Measurements from ENCODE around the gene DLL1. TPM values are rescaled to one million over a fixed set of nuclear protein-coding genes. Genes with fewer than 3 reads are reported as not detected.

Gene DLL1
- polyA plus RNA-seq, 2 of the 4 experiments (the other 2 are of a cell fraction) = 0.05 to 0.15 TPM

GRCh38 chr6:170294298-170294730 is 3.4 kb upstream of the DLL1 start:
- Histone ChIP-seq H3K9me3 (no peaks in the 10 kb centered on the region), H3K27ac (no peak overlapping the region), H3K4me3 (no peak overlapping the region), H3K4me2 (no peak overlapping the region), H3K4me1 (peaks cover 24% of the 10 kb centered on the region; the same call in 2 of the 3 replicates)
- ChIA-PET CTCF (interaction anchor here (0.6 to 2.8 kb wide), 6 partner anchors 83 to 1402 kb away, joined by 3 to 9 read pairs (median 4); no protein-coding TSS in a partner anchor), POLR2A (interaction anchor here (1.2 kb wide), 1 partner anchor 13 kb away, joined by 3 read pairs; the partner anchor contains the start of gene FAM120B)
- no peak for TF ChIP-seq JUN (IDR thresholded peaks at IDR 0.05)
- TF ChIP-seq, protein P1, sequence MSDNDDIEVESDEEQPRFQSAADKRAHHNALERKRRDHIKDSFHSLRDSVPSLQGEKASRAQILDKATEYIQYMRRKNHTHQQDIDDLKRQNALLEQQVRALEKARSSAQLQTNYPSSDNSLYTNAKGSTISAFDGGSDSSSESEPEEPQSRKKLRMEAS (IDR thresholded peaks at IDR 0.05) = no peak
- no peak for TF ChIP-seq BCL3 (IDR thresholded peaks at IDR 0.05)
- TF ChIP-seq RARB (CRISPR knock-in tag; IDR thresholded peaks at IDR 0.05) = no peak
- TF ChIP-seq HOXB13 (CRISPR knock-in tag; IDR thresholded peaks at IDR 0.05; ENCODE audit: low read depth) = no peak
- no peak for FAIRE-seq
- WGBS (ENCODE audit: missing lambda C conversion rate) = 56% methylated on average over 2 of the region's 2 CpGs
- no peak for DNase-seq (ENCODE audit: low read depth in 1 of 2, low spot score in 1 of 2)
- ATAC-seq = no peak

- no peak for DNase-seq (ENCODE audit: low read depth in 1 of 2, low spot score in 1 of 2)
- CTCF ChIA-PET = interaction anchor here (0.6 to 2.8 kb wide), 10 partner anchors 36 to 1401 kb away, joined by 3 to 9 read pairs (median 4); no protein-coding TSS in a partner anchor
- Histone ChIP-seq H3K4me2 (peak overlapping the region; percentile 97), H3K4me1 (peaks cover 25% of the 10 kb centered on the region; the same call in 2 of the 3 replicates), H3K4me3 (peak overlapping the region; percentile 11; the same call in 1 of the 3 replicates), H3K9me3 (no peaks in the 10 kb centered on the region), H3K27ac (no peak overlapping the region)
- POLR2A ChIA-PET = no interaction called here
- WGBS (ENCODE audit: missing lambda C conversion rate) = 11% methylated on average over 23 of the region's 23 CpGs
- TF ChIP-seq E2F6 (IDR thresholded peaks at IDR 0.05; ENCODE audit: borderline replicate concordance, low read depth) = no peak
- peak; percentile 54; the same call in 1 of the 2 replicates for TF ChIP-seq CBX8 (IDR thresholded peaks at IDR 0.05)
- ATAC-seq = no peak
- FAIRE-seq = no peak
These were observed 2.7 kb upstream of the DLL1 start for GRCh38 chr6:170293341-170294231.

GRCh38 chr6:170292407-170293158 is 1.7 kb upstream of the DLL1 start:
- Histone ChIP-seq H3K4me2 (peak overlapping the region; percentile 97), H3K4me1 (peaks cover 25% of the 10 kb centered on the region; the same call in 2 of the 3 replicates), H3K4me3 (peak overlapping the region; percentile 62; the same call in 1 of the 3 replicates), H3K27ac (no peak overlapping the region), H3K9me3 (no peaks in the 10 kb centered on the region)
- CTCF ChIA-PET = interaction anchor here (1.5 to 2.0 kb wide), 3 partner anchors 238 to 460 kb away, joined by 3 to 6 read pairs (median 3); no protein-coding TSS in a partner anchor
- peak; percentile 38 to 43 for DNase-seq (ENCODE audit: low read depth in 1 of 2, low spot score in 1 of 2)
- ATAC-seq = peak; percentile 22 to 29; a peak in 3 of 6 replicates
- WGBS (ENCODE audit: missing lambda C conversion rate) = 9% methylated on average over 10 of the region's 13 CpGs
- POLR2A ChIA-PET = no interaction called here
- FAIRE-seq = no peak
- TF ChIP-seq MYC (IDR thresholded peaks at IDR 0.05; ENCODE audit: borderline replicate concordance, low read length) = no peak
- no peak for TF ChIP-seq HOXB5 (CRISPR knock-in tag; IDR thresholded peaks at IDR 0.05)
- TF ChIP-seq FOXS1 (CRISPR knock-in tag; IDR thresholded peaks at IDR 0.05) = no peak
- TF ChIP-seq SMC3 (IDR thresholded peaks at IDR 0.05) = peak; percentile 31; the same call in 1 of the 3 replicates
- TF ChIP-seq, protein P2, sequence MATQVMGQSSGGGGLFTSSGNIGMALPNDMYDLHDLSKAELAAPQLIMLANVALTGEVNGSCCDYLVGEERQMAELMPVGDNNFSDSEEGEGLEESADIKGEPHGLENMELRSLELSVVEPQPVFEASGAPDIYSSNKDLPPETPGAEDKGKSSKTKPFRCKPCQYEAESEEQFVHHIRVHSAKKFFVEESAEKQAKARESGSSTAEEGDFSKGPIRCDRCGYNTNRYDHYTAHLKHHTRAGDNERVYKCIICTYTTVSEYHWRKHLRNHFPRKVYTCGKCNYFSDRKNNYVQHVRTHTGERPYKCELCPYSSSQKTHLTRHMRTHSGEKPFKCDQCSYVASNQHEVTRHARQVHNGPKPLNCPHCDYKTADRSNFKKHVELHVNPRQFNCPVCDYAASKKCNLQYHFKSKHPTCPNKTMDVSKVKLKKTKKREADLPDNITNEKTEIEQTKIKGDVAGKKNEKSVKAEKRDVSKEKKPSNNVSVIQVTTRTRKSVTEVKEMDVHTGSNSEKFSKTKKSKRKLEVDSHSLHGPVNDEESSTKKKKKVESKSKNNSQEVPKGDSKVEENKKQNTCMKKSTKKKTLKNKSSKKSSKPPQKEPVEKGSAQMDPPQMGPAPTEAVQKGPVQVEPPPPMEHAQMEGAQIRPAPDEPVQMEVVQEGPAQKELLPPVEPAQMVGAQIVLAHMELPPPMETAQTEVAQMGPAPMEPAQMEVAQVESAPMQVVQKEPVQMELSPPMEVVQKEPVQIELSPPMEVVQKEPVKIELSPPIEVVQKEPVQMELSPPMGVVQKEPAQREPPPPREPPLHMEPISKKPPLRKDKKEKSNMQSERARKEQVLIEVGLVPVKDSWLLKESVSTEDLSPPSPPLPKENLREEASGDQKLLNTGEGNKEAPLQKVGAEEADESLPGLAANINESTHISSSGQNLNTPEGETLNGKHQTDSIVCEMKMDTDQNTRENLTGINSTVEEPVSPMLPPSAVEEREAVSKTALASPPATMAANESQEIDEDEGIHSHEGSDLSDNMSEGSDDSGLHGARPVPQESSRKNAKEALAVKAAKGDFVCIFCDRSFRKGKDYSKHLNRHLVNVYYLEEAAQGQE (IDR thresholded peaks at IDR 0.05) = no peak
- TF ChIP-seq CHD4 (IDR thresholded peaks at IDR 0.05; ENCODE audit: borderline replicate concordance) = no peak
- TF ChIP-seq, protein P3, sequence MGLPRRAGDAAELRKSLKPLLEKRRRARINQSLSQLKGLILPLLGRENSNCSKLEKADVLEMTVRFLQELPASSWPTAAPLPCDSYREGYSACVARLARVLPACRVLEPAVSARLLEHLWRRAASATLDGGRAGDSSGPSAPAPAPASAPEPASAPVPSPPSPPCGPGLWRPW (IDR thresholded peaks at IDR 0.05) = no peak
- TF ChIP-seq RNF2 (IDR thresholded peaks at IDR 0.05; ENCODE audit: borderline replicate concordance, low read depth) = no peak
- TF ChIP-seq USF2 (IDR thresholded peaks at IDR 0.05) = peak; percentile 63
- TF ChIP-seq SREBF2 (IDR thresholded peaks at IDR 0.05) = no peak
- TF ChIP-seq CTCF (IDR thresholded peaks at IDR 0.05) = peak; percentile 29; the same call in 1 of the 3 replicates
- no peak for TF ChIP-seq EHF (CRISPR knock-in tag; IDR thresholded peaks at IDR 0.05)
- TF ChIP-seq KDM5A (IDR thresholded peaks at IDR 0.05) = no peak
- no peak for TF ChIP-seq TP53 (CRISPR knock-in tag; IDR thresholded peaks at IDR 0.05)
